ENCODE results near the gene CHSY1.
A peak's percentile ranks its signal among the peaks of the same experiment; 100 is the strongest.

Gene CHSY1

GRCh38 chr15:101244889-101245668 lies 6.8 kb downstream of the CHSY1 start:
- TF ChIP-seq CTCF (IDR thresholded peaks at IDR 0.05; ENCODE audit: low read depth, low read length) (no peak), EZH2phosphoT487 (IDR thresholded peaks at IDR 0.05; ENCODE audit: low read depth) (no peak)
- no peak overlapping the region for H3K4me3 ChIP-seq (ENCODE audit: low read length)
- H3K4me2 ChIP-seq (ENCODE audit: low read length) = no peak overlapping the region
- no peaks in the 10 kb centered on the region for H3K9me3 ChIP-seq (ENCODE audit: insufficient read depth, low read length)
- H4K20me1 ChIP-seq (ENCODE audit: insufficient read depth, low read length) = peaks cover 64% of the 10 kb centered on the region
- no peak overlapping the region for H3K27ac ChIP-seq (ENCODE audit: low read length)
- peaks cover 22% of the 10 kb centered on the region for H3K4me1 ChIP-seq (ENCODE audit: low read length)
- no peak overlapping the region for H3K9ac ChIP-seq (ENCODE audit: low read length)
- peaks cover 79% of the 10 kb centered on the region for H3K79me2 ChIP-seq (ENCODE audit: low read length)
- peaks cover 10% of the 10 kb centered on the region for H3K36me3 ChIP-seq (replicated peaks; ENCODE audit: low read depth, low read length)
- no peaks in the 10 kb centered on the region for H3K27me3 ChIP-seq (ENCODE audit: low read depth, low read length)
- H2AFZ ChIP-seq (ENCODE audit: low read depth, low read length) = no peak overlapping the region

- H3K27ac ChIP-seq (ENCODE audit: low read length) = no peak overlapping the region
- peaks cover 82% of the 10 kb centered on the region for H3K79me2 ChIP-seq (ENCODE audit: low read length)
Measured at GRCh38 chr15:101244036-101244781, 7.6 kb downstream of the CHSY1 start.

GRCh38 chr15:101243420-101243819 lies 8.4 kb downstream of the CHSY1 start:
- H3K27me3 ChIP-seq (ENCODE audit: low read depth, low read length) = no peaks in the 10 kb centered on the region
- H3K4me3 ChIP-seq (ENCODE audit: low read length) = no peak overlapping the region
- H4K20me1 ChIP-seq (ENCODE audit: insufficient read depth, low read length) = peaks cover 75% of the 10 kb centered on the region
- no peaks in the 10 kb centered on the region for H3K9me3 ChIP-seq (ENCODE audit: insufficient read depth, low read length)
- H3K36me3 ChIP-seq (replicated peaks; ENCODE audit: low read depth, low read length) = peaks cover 10% of the 10 kb centered on the region
- no peak overlapping the region for H2AFZ ChIP-seq (ENCODE audit: low read depth, low read length)
- no peak overlapping the region for H3K27ac ChIP-seq (ENCODE audit: low read length)
- peaks cover 26% of the 10 kb centered on the region for H3K4me1 ChIP-seq (ENCODE audit: low read length)
- H3K4me2 ChIP-seq (ENCODE audit: low read length) = no peak overlapping the region; the same call in 1 of the 2 replicates
- TF ChIP-seq CTCF (IDR thresholded peaks at IDR 0.05; ENCODE audit: low read depth, low read length) (no peak), EZH2phosphoT487 (IDR thresholded peaks at IDR 0.05; ENCODE audit: low read depth) (no peak)
- peaks cover 90% of the 10 kb centered on the region for H3K79me2 ChIP-seq (ENCODE audit: low read length)
- H3K9ac ChIP-seq (ENCODE audit: low read length) = no peak overlapping the region

More at GRCh38 chr15:101244036-101244781, 7.6 kb downstream of the CHSY1 start:
- H3K27me3 ChIP-seq (ENCODE audit: low read depth, low read length) = no peaks in the 10 kb centered on the region
- H3K9ac ChIP-seq (ENCODE audit: low read length) = no peak overlapping the region
- H3K4me1 ChIP-seq (ENCODE audit: low read length) = peaks cover 26% of the 10 kb centered on the region
- no peaks in the 10 kb centered on the region for H3K9me3 ChIP-seq (ENCODE audit: insufficient read depth, low read length)
- H3K4me3 ChIP-seq (ENCODE audit: low read length) = no peak overlapping the region
- no peak overlapping the region for H3K4me2 ChIP-seq (ENCODE audit: low read length)
- H3K36me3 ChIP-seq (replicated peaks; ENCODE audit: low read depth, low read length) = peaks cover 10% of the 10 kb centered on the region
- peaks cover 68% of the 10 kb centered on the region for H4K20me1 ChIP-seq (ENCODE audit: insufficient read depth, low read length)
- no peak for TF ChIP-seq EZH2phosphoT487 (IDR thresholded peaks at IDR 0.05; ENCODE audit: low read depth)
- TF ChIP-seq CTCF (IDR thresholded peaks at IDR 0.05; ENCODE audit: low read depth, low read length) = no peak
- no peak overlapping the region for H2AFZ ChIP-seq (ENCODE audit: low read depth, low read length)

DNA sequence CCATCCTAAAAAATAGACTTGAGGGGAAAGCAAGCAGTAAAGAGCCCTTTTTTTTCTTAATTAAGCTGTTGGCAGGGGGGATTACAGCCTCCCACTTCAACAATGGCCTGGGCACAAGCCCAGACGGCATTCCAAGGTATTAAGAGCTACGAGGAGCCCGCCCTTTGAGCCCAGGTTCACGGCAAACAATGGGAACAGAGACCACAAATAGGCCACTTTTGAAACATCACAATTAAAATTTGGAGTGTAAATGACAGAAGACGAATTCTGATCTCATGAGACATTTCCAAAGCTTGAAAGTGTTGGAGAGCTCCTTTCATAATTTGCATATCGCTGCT lies 8.9 kb downstream of the CHSY1 start:
- H3K4me2 ChIP-seq (ENCODE audit: low read length) = peak overlapping the region; percentile 65
- no peak overlapping the region for H3K9ac ChIP-seq (ENCODE audit: low read length)
- H3K4me1 ChIP-seq (ENCODE audit: low read length) = peaks cover 26% of the 10 kb centered on the region
- TF ChIP-seq EZH2phosphoT487 (IDR thresholded peaks at IDR 0.05; ENCODE audit: low read depth) (no peak), CTCF (IDR thresholded peaks at IDR 0.05; ENCODE audit: low read depth, low read length) (no peak)
- no peaks in the 10 kb centered on the region for H3K9me3 ChIP-seq (ENCODE audit: insufficient read depth, low read length)
- no peaks in the 10 kb centered on the region for H3K27me3 ChIP-seq (ENCODE audit: low read depth, low read length)
- no peak overlapping the region for H3K27ac ChIP-seq (ENCODE audit: low read length)
- H2AFZ ChIP-seq (ENCODE audit: low read depth, low read length) = no peak overlapping the region
- peaks cover 86% of the 10 kb centered on the region for H3K79me2 ChIP-seq (ENCODE audit: low read length)
- peaks cover 71% of the 10 kb centered on the region for H4K20me1 ChIP-seq (ENCODE audit: insufficient read depth, low read length)
- H3K4me3 ChIP-seq (ENCODE audit: low read length) = peak overlapping the region; percentile 30
- H3K36me3 ChIP-seq (replicated peaks; ENCODE audit: low read depth, low read length) = peaks cover 10% of the 10 kb centered on the region
